GM12878 (cell line): ENCODE data around the gene ADAMTS2. TPM values are rescaled to one million over a fixed set of nuclear protein-coding genes. Genes with fewer than 3 reads are reported as not detected.

Source experiments
- ATAC-seq: fragments of 200-7000 bp; cut with Tn5 transposase; 3 replicates; pipeline ENCODE4 v1.9.1; 2020; ENCODE audit warnings: mild to moderate bottlenecking, moderate library complexity
- BruUV-seq: library from RNA; stranded (reverse); fragments of 400-500 nt; replicated peaks from 2 replicates; lab custom pipeline; 2021; lab: Mats Ljungman, UMichigan
- CTCF ChIA-PET: fragments of 300-600 bp; sonication (Branson Sonifier 250); formaldehyde crosslinking; extraction: SDS; loops from one replicate; lab custom pipeline; 2021; ENCODE audit warnings: inconsistent platforms; lab: Yijun Ruan, JAX
- POLR2A ChIA-PET: fragments of 350-600 bp; formaldehyde crosslinking; extraction: SDS; loops from one replicate; lab custom pipeline; 2021; ENCODE audit warnings: inconsistent platforms; lab: Charles Lee
- RAD21 ChIA-PET: fragments of 300-600 bp; sonication (Branson Sonifier 250); formaldehyde crosslinking; loops from one replicate; lab custom pipeline; 2023; ENCODE audit warnings: antibody characterized with exemption; ENCODE audit not compliant: unreplicated experiment; lab: Charles Lee
- SMC1A ChIA-PET: fragments of 300-600 bp; sonication (Branson Sonifier 250); formaldehyde crosslinking; loops from one replicate; lab custom pipeline; 2023; ENCODE audit not compliant: unreplicated experiment, uncharacterized antibody; lab: Charles Lee
- DNase-seq: peaks from one replicate; pipeline ENCODE4 v3.0.0-alpha.2; 2011; ENCODE audit warnings: low read depth, low spot score
- FAIRE-seq: peaks from 3 replicates; lab custom pipeline; 2011; peaks lifted over from hg19 to GRCh38; lab: Jason Lieb, UNC
- H2AFZ ChIP-seq: 2 replicates; pipeline ENCODE4 v1.6.0; 2011; ENCODE audit warnings: low read depth, low read length, control low read depth; ENCODE audit not compliant: control insufficient read depth
- H3K27ac ChIP-seq: 2 replicates; pipeline ENCODE4 v1.5.1; 2011; ENCODE audit warnings: control low read depth; ENCODE audit not compliant: control insufficient read depth, insufficient read depth
- H3K27me3 ChIP-seq, 2 experiments: replicated peaks in 1 of 2; 2 replicates each; pipeline versions ENCODE4 v1.6.0 to v1.6.1; 2011; ENCODE audit warnings: low read length in 1 of 2; ENCODE audit not compliant: control insufficient read depth in 2 of 2, insufficient read depth in 2 of 2
- H3K36me3 ChIP-seq, 2 experiments: 2 replicates each; pipeline ENCODE4 v1.5.1; 2011; ENCODE audit warnings: low read length in 1 of 2; ENCODE audit not compliant: control insufficient read depth in 2 of 2, insufficient read depth in 2 of 2
- H3K4me1 ChIP-seq: 2 replicates; pipeline ENCODE4 v1.6.1; 2011; ENCODE audit warnings: mild to moderate bottlenecking, low read length, moderate library complexity, mixed read lengths; ENCODE audit not compliant: control insufficient read depth, insufficient read depth
- H3K4me2 ChIP-seq: 2 replicates; pipeline ENCODE4 v1.6.0; 2011; ENCODE audit warnings: control low read depth; ENCODE audit not compliant: control insufficient read depth, insufficient read depth
- H3K4me3 ChIP-seq: fragments of 200-600 bp; sonication (generic); 2 replicates; pipeline ENCODE4 v1.5.1; 2016
- H3K79me2 ChIP-seq: 2 replicates; pipeline ENCODE4 v1.6.0; 2011; ENCODE audit warnings: low read length; ENCODE audit not compliant: control insufficient read depth, insufficient read depth
- H3K9ac ChIP-seq: 2 replicates; pipeline ENCODE4 v1.8.0; 2011; ENCODE audit warnings: low read length, control low read depth, mixed read lengths; ENCODE audit not compliant: control insufficient read depth, insufficient read depth
- H3K9me3 ChIP-seq: replicated peaks from 3 replicates; pipeline ENCODE4 v1.5.1; 2011; ENCODE audit warnings: mild to moderate bottlenecking, low read length; ENCODE audit not compliant: control insufficient read depth, insufficient read depth
- H4K20me1 ChIP-seq: 2 replicates; pipeline ENCODE4 v1.6.0; 2011; ENCODE audit not compliant: control insufficient read depth, insufficient read depth
- CHD4 ChIP-seq: fragments of 200-600 bp; sonication (generic); IDR thresholded peaks from 2 replicates; pipeline ENCODE4 v1.6.1; 2016; ENCODE audit warnings: mild to moderate bottlenecking
- EP300 ChIP-seq, 2 experiments: fragments of 150-350 bp in 1 of 2; IDR thresholded peaks; 2 replicates each; pipeline ENCODE4 v1.6.1; 2011 to 2012; ENCODE audit warnings: low read depth in 2 of 2, low read length in 2 of 2, borderline replicate concordance in 1 of 2, improper control_type of control experiment in 1 of 2, inconsistent platforms in 1 of 2; ENCODE audit not compliant: control insufficient read depth in 1 of 2
- IRF5 ChIP-seq: fragments of 450-650 bp; IDR thresholded peaks from 2 replicates; pipeline ENCODE4 v1.6.1; 2017; ENCODE audit warnings: borderline replicate concordance
- KDM1A ChIP-seq: fragments of 200-600 bp; sonication (generic); IDR thresholded peaks from 2 replicates; pipeline ENCODE4 v1.6.1; 2016; ENCODE audit warnings: borderline replicate concordance
- MYB ChIP-seq: fragments of 150-350 bp; IDR thresholded peaks from 2 replicates; pipeline ENCODE4 v1.6.1; 2014; ENCODE audit warnings: mild to moderate bottlenecking, low read depth, low read length, borderline replicate concordance
- PAX5 ChIP-seq: IDR thresholded peaks from 2 replicates; pipeline ENCODE4 v1.6.1; 2011; ENCODE audit warnings: low read depth, low read length, borderline replicate concordance
- PML ChIP-seq: IDR thresholded peaks from 2 replicates; pipeline ENCODE4 v1.6.1; 2012; ENCODE audit warnings: low read length, inconsistent platforms
- POLR2A ChIP-seq: IDR thresholded peaks from 2 replicates; pipeline ENCODE4 v1.6.1; 2011; ENCODE audit warnings: low read depth, mild to moderate bottlenecking, low read length
- POU2F2 ChIP-seq: IDR thresholded peaks from 3 replicates; pipeline ENCODE4 v1.6.1; 2011; ENCODE audit warnings: low read depth, mild to moderate bottlenecking, low read length, borderline replicate concordance
- RUNX3 ChIP-seq: IDR thresholded peaks from 2 replicates; pipeline ENCODE4 v1.6.1; 2012; ENCODE audit warnings: low read length, inconsistent platforms
- SMARCA5 ChIP-seq: fragments of 450-650 bp; IDR thresholded peaks from 2 replicates; pipeline ENCODE4 v1.6.1; 2017; ENCODE audit warnings: mild to moderate bottlenecking
- SUZ12 ChIP-seq: fragments of 200-600 bp; sonication (generic); IDR thresholded peaks from one replicate; pipeline ENCODE4 v1.6.1; 2018; ENCODE audit warnings: antibody characterized with exemption, mild to moderate bottlenecking; ENCODE audit not compliant: unreplicated experiment
- TCF7 ChIP-seq: IDR thresholded peaks from 2 replicates; pipeline ENCODE4 v1.6.1; 2014; ENCODE audit warnings: antibody characterized with exemption, borderline replicate concordance
- YBX1 ChIP-seq: fragments of 450-650 bp; IDR thresholded peaks from 2 replicates; pipeline ENCODE4 v1.6.1; 2016; ENCODE audit warnings: antibody characterized with exemption
- WGBS: methylation state at CpG from one replicate; pipeline ENCODE4 v1.1.6; 2016; ENCODE audit warnings: low lambda C conversion rate; ENCODE audit not compliant: insufficient replicate concordance, insufficient coverage; ENCODE audit errors: missing lambda C conversion rate; 5-methylcytosine and 5-hydroxymethylcytosine counted together
- in situ Hi-C: fragments of 300-500 bp; cut with MboI; formaldehyde crosslinking; loops from 9 replicates; pipeline ENCODE4 v1.14.3; 2018; ENCODE audit warnings: mixed read lengths
- intact Hi-C: fragments of 100-400 bp; cut with micrococcal nuclease; formaldehyde crosslinking; loops from one replicate; pipeline ENCODE4 v1.14.2; 2022; ENCODE audit not compliant: unreplicated experiment
- polyA plus RNA-seq, 11 experiments: library from polyadenylated mRNA; depleted of rRNA in 4 of 11; unstranded in 6 of 11; stranded (reverse) in 5 of 11; fragments of >200 nt; fragmentation: Nextera tagmentation in 4 of 11; fragmentation: Illumina TruSeq in 1 of 11; extraction: Ambion mirVana in 4 of 11; extraction: Trizol in 1 of 11; gene quantifications; 1 replicate in 1 of 11; 2 replicates in 10 of 11; pipeline versions ENCODE4 v1.2.1 to v1.2.3, GENCODE V29; 2011 to 2016; ENCODE audit warnings: inconsistent platforms in 2 of 11, missing spikeins in 2 of 11, low read depth in 1 of 11
- total RNA-seq, 4 experiments: library from RNA; depleted of rRNA in 3 of 4; stranded (reverse); fragments of >200 nt in 3 of 4; fragmentation: Illumina TruSeq in 1 of 4; extraction: Trizol in 1 of 4; gene quantifications; 2 replicates each; pipeline versions ENCODE4 v1.2.1 to v1.2.3, GENCODE V29; 2013 to 2021
- TF ChIP-seq, protein P1 (sequence below): IDR thresholded peaks from 2 replicates; pipeline ENCODE4 v1.6.1; 2011; ENCODE audit warnings: borderline replicate concordance, low read depth, mild to moderate bottlenecking, moderate library complexity, mixed read lengths, low read length; ENCODE audit not compliant: insufficient read depth; ENCODE audit errors: extremely low read length

ADAMTS2 gene
- total and polyA plus RNA-seq, 10 of the 15 experiments (the other 5 are each of a cell fraction or from before 2014, with no cell fraction given): 0.03 to 0.05 TPM; not detected in 8

- ATAC-seq: no peak
- Histone ChIP-seq H3K4me2 (no peak overlapping the region), H3K79me2 (no peaks in the 10 kb centered on the region), H4K20me1 (no peaks in the 10 kb centered on the region), H3K4me3 (no peak overlapping the region), H3K36me3 (no peaks in the 10 kb centered on the region), H3K4me1 (no peaks in the 10 kb centered on the region), H3K9ac (no peak overlapping the region), H3K9me3 (peaks cover 3% of the 10 kb centered on the region; the same call in 2 of the 3 replicates), H3K27me3 (no peaks in the 10 kb centered on the region), H2AFZ (no peak overlapping the region), H3K27ac (no peak overlapping the region)
- ChIA-PET SMC1A (no interaction called here), CTCF (no interaction called here), POLR2A (no interaction called here), RAD21 (no interaction called here)
- BruUV-seq: no TSS peak
- FAIRE-seq: no peak
- 52% methylated on average over 10 of the region's 10 CpGs for WGBS
- DNase-seq: no peak
- intact Hi-C loops (no loop called here), in situ Hi-C loops (no loop called here)
- TF ChIP-seq PML (no peak), POU2F2 (no peak)
- TF ChIP-seq, all 136 proteins: peak for 0
Observed at GRCh38 chr5:179224741-179225140, 120.5 kb downstream of the ADAMTS2 start.

GRCh38 chr5:179223961-179224360 is 121.3 kb downstream of the ADAMTS2 start:
- Histone ChIP-seq H3K36me3 (no peaks in the 10 kb centered on the region), H3K27ac (no peak overlapping the region), H3K79me2 (no peaks in the 10 kb centered on the region), H3K4me3 (no peak overlapping the region), H3K27me3 (no peaks in the 10 kb centered on the region), H3K4me2 (no peak overlapping the region), H4K20me1 (no peaks in the 10 kb centered on the region), H3K9ac (no peak overlapping the region), H3K9me3 (peaks cover 3% of the 10 kb centered on the region; the same call in 2 of the 3 replicates), H3K4me1 (no peaks in the 10 kb centered on the region), H2AFZ (no peak overlapping the region)
- BruUV-seq: no TSS peak
- ChIA-PET RAD21 (no interaction called here), POLR2A (no interaction called here), CTCF (no interaction called here), SMC1A (no interaction called here)
- DNase-seq: no peak
- no peak for FAIRE-seq
- WGBS: 70% methylated on average over 24 of the region's 25 CpGs
- no peak for ATAC-seq
- in situ Hi-C loops: no loop called here
- TF ChIP-seq IRF5: no peak
- TF ChIP-seq SUZ12: no peak
- TF ChIP-seq TCF7: no peak
- no peak for TF ChIP-seq PAX5
- no peak for TF ChIP-seq EP300 (IDR thresholded peaks at IDR 0.05; ENCODE audit: borderline replicate concordance in 1 of 2, control insufficient read depth in 1 of 2, low read depth in 2 of 2, low read length in 2 of 2)
- TF ChIP-seq POLR2A: no peak
- TF ChIP-seq YBX1: no peak
- TF ChIP-seq KDM1A: no peak
- TF ChIP-seq MYB: no peak
- TF ChIP-seq CHD4: no peak
- TF ChIP-seq RUNX3: no peak
- TF ChIP-seq SMARCA5: no peak
- TF ChIP-seq, protein P1, sequence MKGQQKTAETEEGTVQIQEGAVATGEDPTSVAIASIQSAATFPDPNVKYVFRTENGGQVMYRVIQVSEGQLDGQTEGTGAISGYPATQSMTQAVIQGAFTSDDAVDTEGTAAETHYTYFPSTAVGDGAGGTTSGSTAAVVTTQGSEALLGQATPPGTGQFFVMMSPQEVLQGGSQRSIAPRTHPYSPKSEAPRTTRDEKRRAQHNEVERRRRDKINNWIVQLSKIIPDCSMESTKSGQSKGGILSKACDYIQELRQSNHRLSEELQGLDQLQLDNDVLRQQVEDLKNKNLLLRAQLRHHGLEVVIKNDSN: no peak
- intact Hi-C loops: no loop called here
